Suprapubic skin (tissue), 4 donors: ENCODE data around the gene WRAP53. TPM values are rescaled to one million over a fixed set of nuclear protein-coding genes. Genes with fewer than 3 reads are reported as not detected.

Experiments
- DNase-seq, 2 donors: peaks; one replicate each; pipeline ENCODE4 v3.0.0-alpha.2; 2019; ENCODE audit warnings: low spot score in 2 of 2
- H3K27ac ChIP-seq: fragments of 200-600 bp; sonication (generic); one replicate; pipeline ENCODE4 v1.5.1; 2019
- H3K27me3 ChIP-seq: fragments of 200-600 bp; sonication (generic); one replicate; pipeline ENCODE4 v1.5.1; 2019
- H3K36me3 ChIP-seq: fragments of 200-600 bp; sonication (generic); one replicate; pipeline ENCODE4 v1.5.1; 2019
- H3K4me1 ChIP-seq: fragments of 200-600 bp; sonication (generic); one replicate; pipeline ENCODE4 v1.5.1; 2019
- H3K4me3 ChIP-seq: fragments of 200-600 bp; sonication (generic); one replicate; pipeline ENCODE4 v1.5.1; 2019; ENCODE audit warnings: mild to moderate bottlenecking
- H3K9me3 ChIP-seq: fragments of 200-600 bp; sonication (generic); one replicate; pipeline ENCODE4 v1.5.1; 2019
- CTCF ChIP-seq, 2 donors: fragments of 200-600 bp in 1 of 2; fragments of 450-650 bp in 1 of 2; sonication (generic) in 1 of 2; IDR thresholded peaks; one replicate each; pipeline ENCODE4 v1.5.1; 2016 to 2019; ENCODE audit warnings: antibody characterized with exemption in 2 of 2, mild to moderate bottlenecking in 1 of 2, moderate library complexity in 1 of 2
- EP300 ChIP-seq: sonication (generic); formaldehyde crosslinking; IDR thresholded peaks from one replicate; pipeline ENCODE4 v1.6.1; 2017; ENCODE audit warnings: antibody characterized with exemption
- POLR2A ChIP-seq, 2 donors: fragments of 450-650 bp; IDR thresholded peaks; one replicate each; pipeline ENCODE4 v1.6.1; 2017; ENCODE audit warnings: antibody characterized with exemption in 2 of 2, mild to moderate bottlenecking in 2 of 2, moderate library complexity in 2 of 2
- POLR2AphosphoS5 ChIP-seq, 3 donors: sonication (generic); formaldehyde crosslinking; IDR thresholded peaks; one replicate each; pipeline ENCODE4 v1.6.1; 2017; ENCODE audit warnings: antibody characterized with exemption in 3 of 3
- WGBS: methylation state at CpG from one replicate; pipeline ENCODE4 v1.1.5; 2018; 5-methylcytosine and 5-hydroxymethylcytosine counted together
- total RNA-seq, 4 donors: library from RNA; depleted of rRNA; stranded (reverse); fragments of >200 nt; gene quantifications; one replicate each; pipeline ENCODE4 v1.1.0, GENCODE V29; 2016

The WRAP53 gene
- total RNA-seq, 4 donors from 2014 or later, result 3.9 to 7.6 (median 5.5) TPM

GRCh38 chr17:7654832-7655540, 33.3 kb upstream of the WRAP53 start:
- TF ChIP-seq CTCF (IDR thresholded peaks at IDR 0.05), result no peak
- TF ChIP-seq POLR2AphosphoS5 (IDR thresholded peaks at IDR 0.05), result no peak
- no peak for TF ChIP-seq EP300
- TF ChIP-seq POLR2A (IDR thresholded peaks at IDR 0.05), result no peak
- Histone ChIP-seq H3K9me3 (no peaks in the 10 kb centered on the region), H3K4me1 (peaks cover 19% of the 10 kb centered on the region), H3K27ac (no peak overlapping the region), H3K27me3 (peaks cover 32% of the 10 kb centered on the region), H3K36me3 (no peaks in the 10 kb centered on the region), H3K4me3 (no peak overlapping the region)
- 75% methylated on average over 16 of the region's 16 CpGs for WGBS
- no peak for DNase-seq

- H3K9me3 ChIP-seq, result no peaks in the 10 kb centered on the region
- no peak overlapping the region for H3K4me3 ChIP-seq
- no peaks in the 10 kb centered on the region for H3K36me3 ChIP-seq
- no peak overlapping the region for H3K27ac ChIP-seq
- DNase-seq, result no peak
- WGBS, result 88% methylated on average over 15 of the region's 17 CpGs
- H3K4me1 ChIP-seq, result peaks cover 14% of the 10 kb centered on the region
- H3K27me3 ChIP-seq, result peaks cover 29% of the 10 kb centered on the region
- TF ChIP-seq POLR2AphosphoS5 (IDR thresholded peaks at IDR 0.05) (no peak), CTCF (IDR thresholded peaks at IDR 0.05) (no peak), EP300 (no peak), POLR2A (IDR thresholded peaks at IDR 0.05) (no peak)
Observed at GRCh38 chr17:7655541-7655840, 32.8 kb upstream of the WRAP53 start.

- 41% methylated on average over 10 of the region's 10 CpGs for WGBS
- no peak for DNase-seq
- no peaks in the 10 kb centered on the region for H3K36me3 ChIP-seq
- H3K9me3 ChIP-seq, result no peaks in the 10 kb centered on the region
- H3K4me3 ChIP-seq, result no peak overlapping the region
- TF ChIP-seq CTCF (IDR thresholded peaks at IDR 0.05) (no peak), POLR2AphosphoS5 (IDR thresholded peaks at IDR 0.05) (no peak), EP300 (no peak), POLR2A (IDR thresholded peaks at IDR 0.05) (no peak)
- H3K4me1 ChIP-seq, result no peaks in the 10 kb centered on the region
- no peak overlapping the region for H3K27ac ChIP-seq
- H3K27me3 ChIP-seq, result peaks cover 14% of the 10 kb centered on the region
Observed at GRCh38 chr17:7656958-7657609, 31.2 kb upstream of the WRAP53 start.

GRCh38 chr17:7667656-7668406, 20.4 kb upstream of the WRAP53 start:
- no peak for TF ChIP-seq EP300
- TF ChIP-seq POLR2A (IDR thresholded peaks at IDR 0.05), result no peak
- no peak for TF ChIP-seq CTCF (IDR thresholded peaks at IDR 0.05)
- no peak for TF ChIP-seq POLR2AphosphoS5 (IDR thresholded peaks at IDR 0.05)
- WGBS, result 58% methylated on average over 9 of the region's 10 CpGs
- Histone ChIP-seq H3K4me3 (no peak overlapping the region), H3K9me3 (no peaks in the 10 kb centered on the region), H3K27me3 (no peaks in the 10 kb centered on the region), H3K36me3 (peaks cover 61% of the 10 kb centered on the region), H3K4me1 (no peaks in the 10 kb centered on the region), H3K27ac (no peak overlapping the region)
- no peak for DNase-seq

GRCh38 chr17:7668482-7668881, 19.8 kb upstream of the WRAP53 start:
- 94% methylated on average over 7 of the region's 7 CpGs for WGBS
- peaks cover 3% of the 10 kb centered on the region for H3K9me3 ChIP-seq
- H3K27me3 ChIP-seq, result no peaks in the 10 kb centered on the region
- TF ChIP-seq CTCF (IDR thresholded peaks at IDR 0.05) (no peak), POLR2A (IDR thresholded peaks at IDR 0.05) (no peak), EP300 (no peak), POLR2AphosphoS5 (IDR thresholded peaks at IDR 0.05) (no peak)
- H3K4me1 ChIP-seq, result no peaks in the 10 kb centered on the region
- H3K4me3 ChIP-seq, result no peak overlapping the region
- DNase-seq, result no peak
- H3K36me3 ChIP-seq, result peaks cover 68% of the 10 kb centered on the region
- no peak overlapping the region for H3K27ac ChIP-seq
